DLD1 (cell line): ENCODE data around the gene ALG3.

ENCODE experiments used
- in situ Hi-C: cut with HindIII; loops from 2 replicates; pipeline ENCODE4 v1.10.0; 2017; ENCODE audit warnings: low sequenced_read_pairs

The ALG3 gene

DNA sequence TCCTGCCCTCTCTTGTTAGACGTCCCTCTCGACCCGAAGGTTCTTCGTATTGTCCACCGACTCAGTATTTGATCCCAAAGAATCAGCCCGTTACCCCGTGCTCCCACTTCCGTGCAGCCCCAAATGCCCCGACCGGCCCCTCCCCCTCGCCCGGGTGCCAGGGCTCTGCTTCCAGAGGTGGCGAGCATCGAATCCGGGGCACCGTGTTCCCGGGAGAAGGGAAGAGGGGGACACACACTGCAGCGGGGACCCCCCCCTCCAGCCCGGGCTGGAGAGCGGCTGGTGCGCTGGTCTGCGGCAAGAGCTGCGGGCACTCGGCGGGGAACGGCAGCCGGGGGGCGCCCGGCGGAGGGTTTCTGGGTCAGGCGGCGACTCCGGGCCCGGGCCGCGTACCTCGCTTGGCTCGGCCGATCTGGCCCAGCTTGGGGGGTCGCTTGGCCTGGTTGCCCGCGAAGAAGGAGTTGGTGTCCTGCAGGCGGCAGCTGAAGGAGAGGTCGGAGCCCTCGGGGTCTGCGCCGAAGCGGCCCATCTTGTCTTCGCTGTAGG is 12.0 kb upstream of the ALG3 start:
- in situ Hi-C loops, result no loop called here

DNA sequence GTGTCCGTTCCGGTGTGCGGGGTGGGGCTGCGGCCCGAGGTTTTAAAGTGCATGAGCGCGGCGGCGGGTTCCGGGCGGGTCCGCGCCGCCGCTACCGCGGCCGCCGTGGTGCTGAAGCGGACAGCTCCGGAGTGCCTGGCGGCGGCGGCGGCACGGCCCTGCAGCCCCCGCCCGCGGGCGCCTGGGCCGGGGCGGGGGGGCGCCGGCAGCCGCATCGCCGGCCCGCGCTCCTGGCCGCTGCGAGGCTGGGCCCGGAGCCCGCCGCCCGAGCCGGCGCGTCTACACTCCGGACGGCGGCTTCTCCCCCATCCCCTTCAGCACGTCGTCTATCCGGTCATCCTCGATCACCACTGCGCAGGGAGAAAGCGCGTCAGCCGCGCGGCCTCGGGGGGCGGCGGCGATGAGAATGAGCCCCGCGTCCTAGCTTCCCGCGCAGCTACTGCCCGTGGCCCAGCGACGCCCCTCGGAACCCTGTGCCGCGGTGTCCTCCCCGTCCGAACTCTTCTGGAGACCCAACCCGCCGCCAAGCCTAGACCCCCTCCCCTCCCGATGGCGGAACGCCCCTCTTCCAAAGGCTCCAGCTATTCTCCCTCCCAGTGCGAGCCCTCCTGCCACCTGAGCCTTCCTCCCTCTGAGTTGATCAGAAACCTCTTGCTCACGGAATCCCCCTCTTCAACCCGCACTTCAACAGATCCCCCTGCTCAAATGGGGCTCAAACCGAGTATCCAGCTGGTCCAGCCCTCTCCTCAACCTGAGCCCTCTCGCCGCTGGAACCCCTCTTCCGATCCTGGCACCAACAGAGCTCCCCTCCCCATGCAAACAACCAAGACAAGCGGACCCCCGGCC is 11.3 kb upstream of the ALG3 start:
- in situ Hi-C loops, result no loop called here

DNA sequence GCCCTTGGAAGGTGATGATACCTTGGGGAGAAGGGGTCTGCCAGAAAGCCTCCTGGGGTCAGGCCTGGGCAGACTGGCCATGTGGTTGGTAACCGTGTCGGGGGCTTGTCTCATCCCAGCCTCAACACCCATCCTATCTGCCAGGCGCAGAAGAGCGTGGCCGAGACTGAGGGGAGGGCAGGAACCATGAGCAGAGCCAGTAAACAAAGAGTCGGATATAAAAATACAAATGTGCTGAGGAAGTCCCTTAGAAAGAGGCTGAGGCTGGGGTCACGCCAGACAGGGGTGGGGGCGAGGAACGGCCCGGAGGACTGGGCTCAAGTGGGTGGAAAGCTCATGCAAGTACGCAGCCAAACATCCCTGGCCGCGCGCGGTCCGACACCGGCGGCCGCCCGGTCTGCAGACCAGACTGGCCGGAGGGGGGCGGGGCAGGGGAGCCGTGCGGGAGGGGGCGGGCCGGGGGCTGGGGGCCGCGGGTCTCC is 10.7 kb upstream of the ALG3 start:
- in situ Hi-C loops, result no loop called here

DNA sequence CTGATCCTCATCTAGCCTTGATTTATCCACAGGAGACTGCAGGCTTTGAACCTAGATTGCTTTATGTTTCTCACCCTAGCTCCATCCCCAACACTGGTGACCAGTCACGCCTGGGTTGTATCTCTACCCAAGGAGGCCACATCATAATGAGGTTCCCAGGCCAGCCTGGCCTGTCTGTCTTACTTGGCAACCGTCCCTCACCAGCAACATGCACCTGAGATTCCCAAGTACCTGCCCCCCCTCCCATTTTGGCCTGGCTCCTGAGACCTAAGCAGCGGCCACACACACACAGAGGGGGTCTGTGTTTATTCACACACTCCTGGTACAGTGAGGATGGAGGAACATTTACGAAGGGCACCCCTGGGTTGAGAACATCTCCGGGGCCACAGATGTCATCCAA is 10.2 kb upstream of the ALG3 start:
- in situ Hi-C loops, result no loop called here

DNA sequence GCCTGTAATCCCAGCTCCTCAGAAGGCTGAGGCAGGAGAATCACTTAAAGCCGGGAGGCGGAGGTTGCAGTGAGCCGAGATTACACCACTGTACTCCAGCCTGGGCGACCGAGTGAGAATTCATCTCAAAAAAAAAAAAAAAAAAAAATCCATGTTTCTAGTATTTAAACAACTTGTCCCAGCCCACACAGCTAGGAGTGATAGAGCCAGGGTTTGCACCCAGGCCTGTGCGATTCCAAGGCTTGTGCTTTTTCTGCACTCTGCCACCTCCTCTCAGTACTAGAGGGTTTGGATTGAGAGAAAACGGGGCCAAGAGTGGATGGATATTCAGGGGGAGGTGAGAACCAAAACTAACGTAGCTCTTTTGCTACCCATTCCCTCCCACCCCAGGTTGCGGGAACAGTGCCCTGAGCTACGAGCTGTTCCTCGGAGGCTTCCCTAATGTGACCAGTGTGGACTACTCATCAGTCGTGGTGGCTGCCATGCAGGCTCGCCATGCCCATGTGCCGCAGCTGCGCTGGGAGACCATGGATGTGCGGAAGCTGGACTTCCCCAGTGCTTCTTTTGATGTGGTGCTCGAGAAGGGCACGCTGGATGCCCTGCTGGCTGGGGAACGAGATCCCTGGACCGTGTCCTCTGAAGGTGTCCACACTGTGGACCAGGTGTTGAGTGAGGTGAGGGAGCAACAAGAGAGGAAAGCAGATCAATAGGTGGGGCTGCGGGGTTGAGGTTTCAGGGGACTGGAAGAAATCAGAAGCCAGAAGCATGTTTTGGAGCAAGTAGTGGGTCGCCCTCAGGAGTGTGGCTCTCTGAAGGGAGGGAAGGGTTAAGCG is 8.5 kb upstream of the ALG3 start:
- in situ Hi-C loops, result no loop called here

DNA sequence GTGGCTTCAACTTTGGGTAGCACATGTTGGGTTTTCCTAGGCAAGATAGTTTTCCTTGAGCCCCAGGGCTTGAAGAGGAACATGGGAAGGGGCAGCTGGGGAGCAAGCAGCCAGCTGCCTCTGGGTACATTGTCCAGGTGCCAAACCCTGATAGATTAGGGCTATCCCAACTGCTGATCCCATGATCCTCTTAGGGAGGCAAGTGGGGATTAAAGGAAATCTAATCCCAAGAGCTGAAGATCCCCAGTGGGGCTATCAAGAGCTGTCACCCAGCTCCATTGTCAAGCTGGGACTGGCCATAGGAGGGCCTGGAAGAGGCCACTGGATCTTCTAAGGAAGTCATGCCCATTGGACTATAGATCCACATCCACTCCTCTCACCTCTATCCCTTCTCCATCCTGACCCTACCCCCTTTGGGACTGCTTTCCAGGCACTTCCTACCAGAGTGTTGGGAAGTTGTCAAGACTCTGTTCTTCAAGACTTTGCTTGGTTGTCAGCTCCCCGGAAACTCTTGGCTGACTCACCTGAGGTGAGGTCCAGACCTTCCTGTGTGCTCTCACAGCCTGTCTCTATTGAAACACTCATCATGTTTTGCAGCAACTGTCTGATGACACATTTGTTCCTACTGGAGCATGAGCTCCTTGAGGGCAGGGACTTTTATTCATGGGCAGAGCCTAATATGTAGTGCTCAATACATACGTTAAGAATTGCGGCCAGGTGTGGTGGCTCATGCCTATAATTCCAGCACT is 6.7 kb upstream of the ALG3 start:
- in situ Hi-C loops, result no loop called here

DNA sequence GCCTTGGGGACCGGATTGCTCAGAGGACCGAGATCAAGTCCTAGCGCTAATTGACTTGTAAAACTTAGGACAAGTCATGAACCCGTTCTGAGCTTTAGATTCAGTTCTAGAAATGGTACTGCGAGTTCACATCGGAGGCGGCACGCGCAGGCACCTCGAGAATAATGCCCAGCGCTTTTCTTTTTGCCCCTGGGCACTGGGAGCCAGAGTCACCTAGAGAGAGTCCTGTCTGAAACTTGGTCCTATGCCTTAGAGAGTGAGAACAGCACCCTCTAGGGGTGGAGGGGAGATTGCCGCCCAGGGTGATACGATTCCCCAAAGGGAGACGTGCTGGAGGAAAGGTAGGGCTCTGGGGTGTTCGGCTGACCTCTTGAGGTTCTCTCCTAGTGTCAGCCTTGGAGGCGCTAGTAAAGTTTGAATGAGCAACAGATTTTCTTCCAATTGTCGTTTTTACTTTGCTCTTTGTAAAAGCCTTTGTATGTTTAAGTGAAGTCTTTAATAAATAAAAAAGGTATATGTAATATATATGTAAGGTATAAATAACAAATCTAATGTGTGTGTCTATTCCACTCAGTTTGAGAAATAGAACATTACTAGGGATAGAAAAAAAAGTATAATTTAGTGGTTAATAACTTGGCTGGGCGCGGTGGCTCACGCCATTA is 1.5 kb upstream of the ALG3 start:
- in situ Hi-C loops, result no loop called here

DNA sequence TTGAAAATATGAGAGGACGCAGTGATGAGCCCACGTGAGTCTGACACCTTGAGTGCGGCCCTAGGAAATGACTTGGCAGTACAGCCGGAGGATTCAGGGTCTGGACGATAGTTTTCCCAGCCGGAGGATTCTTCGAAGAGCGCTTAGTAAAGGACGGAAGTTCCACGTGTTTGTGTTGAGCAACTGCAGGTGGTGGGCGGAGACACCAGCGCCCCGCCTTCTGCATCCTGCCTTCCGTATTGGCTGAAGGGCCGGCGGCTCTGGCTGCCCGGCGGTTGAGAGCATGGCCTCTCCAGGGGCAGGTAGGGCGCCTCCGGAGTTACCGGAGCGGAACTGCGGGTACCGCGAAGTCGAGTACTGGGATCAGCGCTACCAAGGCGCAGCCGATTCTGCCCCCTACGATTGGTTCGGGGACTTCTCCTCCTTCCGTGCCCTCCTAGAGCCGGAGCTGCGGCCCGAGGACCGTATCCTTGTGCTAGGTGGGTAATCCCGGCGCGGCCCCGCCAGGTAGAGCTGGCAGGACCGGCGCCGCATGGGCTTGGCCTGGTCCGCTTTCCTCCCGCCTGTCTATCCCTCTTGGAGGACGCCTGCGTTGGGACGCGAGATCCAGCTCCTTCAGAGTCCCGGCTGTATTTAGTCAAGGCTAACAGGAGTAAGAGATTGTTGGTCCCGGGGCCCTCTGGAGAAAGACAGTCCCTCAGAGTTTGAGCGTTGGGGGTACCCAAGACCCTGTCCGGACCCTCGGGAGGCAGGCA is 827 bp upstream of the ALG3 start, which contains the start of gene EEF1AKMT4:
TSS of gene EEF1AKMT4 (plus strand) at position 261 of the 755 bp plus-strand sequence. CDS start at position 284, 23 bp downstream.
- in situ Hi-C loops, result loop anchor here (25.0 kb wide), 1 partner anchor 362 kb away; the partner anchor contains the start of gene PARL

DNA sequence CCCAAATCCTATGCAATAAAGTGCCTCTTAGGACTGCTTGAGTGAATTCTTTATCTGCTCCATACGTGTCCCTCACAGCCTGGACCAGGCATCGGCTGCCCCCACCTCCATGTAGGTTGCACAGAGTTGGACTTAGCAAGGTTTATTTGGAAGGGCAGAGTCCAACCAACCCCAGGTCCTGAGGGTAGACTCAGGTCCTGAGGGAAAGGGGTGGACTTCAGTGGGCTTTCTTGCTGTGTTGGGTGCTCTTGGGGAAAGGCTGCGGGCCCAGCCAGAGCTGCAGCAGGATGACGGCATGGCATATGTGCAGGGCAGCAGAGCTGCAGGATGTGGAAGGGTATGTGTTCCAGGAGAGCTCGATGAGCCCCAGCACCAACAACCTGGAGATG is 6.5 kb downstream of the ALG3 start:
- in situ Hi-C loops, result loop anchor here (25.0 kb wide), 1 partner anchor 355 kb away; the partner anchor contains the start of gene PARL

DNA sequence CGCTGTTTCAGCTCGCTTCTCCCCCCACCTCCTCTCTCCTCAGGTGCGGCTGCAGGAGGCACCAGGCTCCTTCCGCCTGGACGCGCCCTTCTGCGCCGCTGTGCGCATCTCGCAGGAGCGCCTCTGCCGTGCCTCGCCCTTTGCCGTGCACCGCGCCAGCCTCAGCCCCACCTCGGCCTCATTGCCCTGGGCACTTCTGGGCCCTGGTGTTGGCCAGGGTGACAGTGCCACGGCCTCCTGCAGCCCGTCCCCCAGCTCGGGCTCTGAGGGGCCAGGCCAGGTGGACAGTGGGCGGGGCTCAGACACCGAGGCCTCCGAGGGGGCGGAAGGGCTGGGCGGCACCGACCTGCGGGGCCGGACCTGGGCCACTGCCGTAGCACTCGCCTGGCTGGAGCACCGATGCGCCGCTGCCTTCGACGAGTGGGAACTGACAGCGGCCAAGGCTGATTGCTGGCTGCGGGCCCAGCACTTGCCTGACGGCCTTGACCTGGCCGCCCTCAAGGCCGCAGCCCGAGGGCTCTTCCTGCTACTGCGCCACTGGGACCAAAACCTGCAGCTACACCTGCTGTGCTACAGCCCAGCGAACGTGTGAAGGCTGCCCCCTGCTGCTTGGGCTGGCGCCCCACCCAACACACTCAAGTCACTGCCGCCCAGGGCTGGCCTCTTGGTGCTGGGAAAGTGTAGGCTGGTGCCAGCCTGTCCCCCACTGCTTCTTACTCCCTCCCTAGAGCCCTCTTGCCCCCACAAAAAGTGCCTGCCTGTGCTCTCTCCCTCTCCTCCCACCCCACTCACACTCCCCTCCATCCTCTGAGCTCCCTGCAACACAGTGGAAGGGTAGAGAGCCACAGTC is 7.1 kb downstream of the ALG3 start:
- in situ Hi-C loops, result loop anchor here (25.0 kb wide), 1 partner anchor 354 kb away; the partner anchor contains the start of gene PARL

DNA sequence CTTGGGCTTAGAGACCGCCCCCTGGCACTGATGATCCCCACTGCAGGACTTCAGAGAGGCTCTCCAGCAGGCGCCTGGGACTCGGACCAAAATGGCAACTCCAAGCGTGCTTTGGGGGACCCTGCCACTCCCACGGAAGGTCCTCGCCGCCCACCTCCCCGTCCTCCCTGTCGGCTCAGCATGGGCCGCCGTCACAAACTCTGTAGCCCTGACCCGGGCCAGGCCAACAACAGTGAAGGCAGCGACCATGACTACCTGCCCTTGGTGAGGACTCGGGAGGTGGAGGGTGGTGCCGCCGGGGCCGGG is 7.7 kb downstream of the ALG3 start:
- in situ Hi-C loops, result loop anchor here (25.0 kb wide), 1 partner anchor 354 kb away; the partner anchor contains the start of gene PARL

DNA sequence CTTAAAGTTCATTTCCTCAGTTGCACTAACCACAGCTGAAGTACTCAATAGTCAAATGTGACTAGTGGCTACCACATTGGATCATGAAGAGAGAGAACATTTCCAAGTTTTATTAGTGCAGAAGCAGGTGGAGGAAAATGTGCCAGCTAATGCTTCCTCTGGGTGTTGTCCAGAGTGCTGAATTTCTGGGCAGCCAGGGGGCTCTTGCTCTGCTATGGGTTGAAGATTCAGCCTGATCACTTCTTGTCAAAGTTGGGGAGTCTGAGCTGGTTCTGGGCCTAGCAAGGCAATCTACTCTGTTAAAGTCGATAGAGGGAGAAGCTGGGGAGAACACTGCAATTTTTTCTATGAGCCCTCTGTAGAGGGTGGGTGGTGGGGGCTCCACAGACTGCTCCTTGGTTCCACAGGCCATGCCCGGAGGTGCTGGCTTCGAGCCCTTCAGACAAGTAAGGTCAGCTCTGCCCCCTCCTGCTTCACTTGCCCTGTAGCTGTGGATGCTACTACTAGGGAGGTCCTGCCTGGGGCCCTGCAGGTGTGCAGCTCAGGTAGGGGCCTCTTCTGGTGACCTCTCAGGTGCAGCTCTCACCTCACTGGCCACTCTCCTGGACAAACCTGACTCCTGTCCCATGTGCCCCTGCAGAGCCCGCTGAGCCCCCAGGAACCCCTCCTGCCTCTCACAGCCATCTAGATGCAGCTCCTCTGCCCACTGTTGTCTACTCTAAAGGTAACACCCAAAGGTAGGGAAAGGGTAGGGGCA is 8.2 kb downstream of the ALG3 start:
- in situ Hi-C loops, result loop anchor here (25.0 kb wide), 1 partner anchor 353 kb away; the partner anchor contains the start of gene PARL

DNA sequence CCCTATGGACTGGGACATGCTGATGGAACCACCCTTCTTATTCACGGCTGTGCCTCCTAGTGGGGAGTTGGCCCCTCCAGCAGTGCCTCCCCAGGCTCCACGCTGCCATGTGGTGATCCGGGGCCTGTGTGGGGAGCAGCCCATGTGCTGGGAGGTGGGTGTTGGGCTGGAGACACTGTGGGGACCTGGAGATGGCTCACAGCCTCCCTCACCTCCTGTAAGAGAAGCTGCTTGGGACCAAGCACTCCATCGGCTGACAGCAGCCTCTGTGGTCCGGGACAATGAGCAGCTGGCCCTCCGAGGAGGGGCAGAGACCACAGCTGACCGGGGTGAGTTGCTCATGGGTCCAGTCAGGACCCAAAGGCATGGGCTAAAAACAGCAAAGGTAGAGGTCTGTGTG is 9.1 kb downstream of the ALG3 start:
- in situ Hi-C loops, result loop anchor here (25.0 kb wide), 1 partner anchor 352 kb away; the partner anchor contains the start of gene PARL

DNA sequence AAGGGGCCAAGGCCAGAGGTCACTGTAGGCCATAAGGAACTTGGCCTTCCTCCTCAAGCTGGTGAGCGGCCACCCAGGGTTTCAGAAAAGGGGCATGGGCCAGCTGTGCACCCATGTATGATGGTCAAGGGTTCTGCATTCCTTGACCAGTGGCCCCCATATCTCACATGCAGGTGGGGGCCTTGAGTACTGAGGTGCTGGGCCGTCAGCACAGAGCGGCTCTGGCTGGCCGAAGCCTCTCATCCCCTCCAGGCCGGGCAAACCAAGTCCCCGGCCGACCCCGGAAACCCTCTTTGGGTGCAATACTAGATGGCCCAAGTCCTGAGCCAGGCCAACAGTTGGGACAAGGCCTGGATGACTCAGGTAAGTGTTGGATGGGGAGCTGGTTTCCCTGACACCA is 9.5 kb downstream of the ALG3 start:
- in situ Hi-C loops, result loop anchor here (25.0 kb wide), 1 partner anchor 352 kb away; the partner anchor contains the start of gene PARL

DNA sequence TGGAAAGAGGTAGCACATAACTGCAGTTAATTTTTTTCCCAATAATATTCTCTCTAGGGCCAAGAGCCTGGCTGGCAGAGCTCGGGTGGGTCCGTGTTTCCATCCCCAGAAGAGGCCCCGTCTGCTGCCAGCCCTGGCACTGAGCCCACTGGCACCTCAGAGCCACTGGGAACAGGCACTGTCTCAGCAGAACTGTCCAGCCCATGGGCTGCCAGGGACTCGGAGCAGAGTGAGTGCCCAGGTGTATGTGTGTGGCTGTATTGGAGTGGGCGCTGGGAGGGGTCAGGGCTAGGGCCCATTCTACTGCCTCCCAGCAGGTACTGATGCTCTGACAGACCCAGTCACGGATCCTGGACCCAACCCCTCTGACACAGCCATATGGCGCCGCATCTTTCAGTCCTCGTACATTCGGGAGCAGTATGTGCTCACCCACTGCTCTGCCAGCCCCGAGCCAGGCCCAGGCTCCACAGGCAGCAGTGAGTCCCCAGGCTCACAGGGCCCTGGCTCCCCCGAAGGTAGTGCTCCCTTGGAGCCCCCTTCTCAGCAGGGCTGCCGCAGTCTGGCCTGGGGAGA is 10.4 kb downstream of the ALG3 start:
- in situ Hi-C loops, result loop anchor here (25.0 kb wide), 1 partner anchor 351 kb away; the partner anchor contains the start of gene PARL

DNA sequence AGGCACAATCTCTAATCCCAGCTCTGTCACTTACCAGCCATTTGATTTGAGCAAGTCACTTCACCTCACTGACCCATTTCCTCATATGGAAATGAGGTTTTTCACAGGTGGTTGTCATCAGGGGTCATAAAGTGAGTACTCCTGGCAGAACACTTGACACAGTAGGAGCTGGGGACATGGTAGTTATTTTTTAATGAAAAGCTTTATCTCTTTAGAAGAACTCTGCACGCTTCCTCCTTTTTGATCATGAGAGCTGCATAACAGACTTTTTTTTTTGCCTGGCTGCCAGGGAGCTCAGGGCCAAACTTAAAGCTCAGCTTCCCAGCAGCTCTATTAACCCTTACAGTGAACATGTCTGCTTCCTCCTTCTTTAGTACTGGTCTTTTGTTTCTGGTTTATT is 11.0 kb downstream of the ALG3 start:
- in situ Hi-C loops, result loop anchor here (25.0 kb wide), 1 partner anchor 351 kb away; the partner anchor contains the start of gene PARL

DNA sequence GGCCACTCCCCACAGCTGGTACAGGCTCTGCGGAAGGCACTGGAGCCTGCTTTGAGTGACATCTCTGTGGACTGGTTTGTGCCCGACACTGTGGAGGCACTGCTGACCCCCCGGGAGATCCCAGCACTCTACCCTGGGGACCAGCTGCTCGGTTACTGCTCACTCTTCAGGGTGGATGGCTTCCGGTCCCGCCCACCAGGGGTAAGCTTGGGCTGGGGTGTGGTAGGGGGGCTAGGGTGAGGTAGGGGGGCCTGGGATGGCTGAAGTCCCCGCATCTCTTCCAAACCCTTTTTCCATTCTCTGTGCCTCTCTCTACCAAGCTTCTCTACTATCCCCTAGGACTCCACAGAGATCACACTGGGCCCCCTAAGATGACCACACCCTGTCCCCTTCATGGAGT is 11.6 kb downstream of the ALG3 start:
- in situ Hi-C loops, result loop anchor here (25.0 kb wide), 1 partner anchor 350 kb away; the partner anchor contains the start of gene PARL
